Stimulated activated CD8-positive, alpha-beta memory T cell treated with anti-CD3 and anti-CD28 coated beads, Interleukin-4, amount 100 ng/mL, for 48 hours (primary cell): ENCODE results near the gene MBOAT2.
"Not testable (repeated sequence)": the region's sequence is repeated elsewhere in the genome, so short reads cannot be mapped to it uniquely, and the experiment has no call there.

ENCODE experiments used
- DNase-seq: peaks from one replicate; pipeline ENCODE4 v3.0.0-alpha.2; 2020

Gene MBOAT2

DNA sequence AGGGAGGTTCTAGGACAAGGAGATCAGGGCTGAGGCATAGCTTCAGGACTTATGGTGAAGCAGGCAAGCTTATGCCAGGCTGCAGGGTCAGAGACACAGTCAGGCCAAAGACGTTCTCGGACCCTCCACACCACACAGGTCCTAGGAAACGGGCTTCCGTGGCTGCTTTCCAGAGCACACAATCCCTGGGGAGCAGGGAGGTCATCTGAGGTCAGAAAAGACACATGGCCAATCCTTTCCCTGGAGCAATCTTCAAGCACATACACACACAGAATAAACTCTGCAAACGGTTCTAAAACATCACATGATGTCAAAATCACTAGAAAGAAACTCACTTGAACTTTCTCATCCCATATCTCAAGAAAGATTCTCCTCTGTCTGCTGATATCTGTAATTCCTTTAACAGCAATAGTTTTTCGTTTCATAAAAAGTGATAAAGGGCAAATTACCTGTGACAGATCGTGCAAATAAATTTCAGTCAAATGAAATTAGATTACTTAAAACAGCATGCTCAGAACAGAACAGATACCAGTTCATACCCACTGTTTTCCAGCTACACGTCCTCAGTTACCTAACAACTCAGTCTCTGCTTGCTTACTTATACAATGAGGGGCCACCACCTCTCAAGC is 63.9 kb downstream of the MBOAT2 start:
- DNase-seq = no peak

DNA sequence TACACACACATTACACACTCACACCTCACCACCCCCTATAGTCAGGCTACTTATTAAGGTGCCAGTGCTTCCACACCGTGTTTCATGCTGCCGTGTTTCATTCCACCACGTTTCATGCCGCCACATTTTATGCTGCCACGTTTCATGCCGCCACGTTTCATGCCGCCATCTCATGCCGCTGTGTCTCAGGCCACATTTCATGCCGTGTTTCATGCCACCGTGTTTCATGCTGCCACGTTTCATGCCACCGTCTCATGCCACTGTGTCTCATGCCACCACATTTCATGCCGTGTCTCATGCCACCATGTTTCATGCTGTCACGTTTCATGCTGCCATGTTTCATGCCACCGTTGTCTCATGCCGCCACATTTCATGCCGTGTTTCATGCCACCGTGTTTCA is 65.1 kb downstream of the MBOAT2 start:
- no peak for DNase-seq

DNA sequence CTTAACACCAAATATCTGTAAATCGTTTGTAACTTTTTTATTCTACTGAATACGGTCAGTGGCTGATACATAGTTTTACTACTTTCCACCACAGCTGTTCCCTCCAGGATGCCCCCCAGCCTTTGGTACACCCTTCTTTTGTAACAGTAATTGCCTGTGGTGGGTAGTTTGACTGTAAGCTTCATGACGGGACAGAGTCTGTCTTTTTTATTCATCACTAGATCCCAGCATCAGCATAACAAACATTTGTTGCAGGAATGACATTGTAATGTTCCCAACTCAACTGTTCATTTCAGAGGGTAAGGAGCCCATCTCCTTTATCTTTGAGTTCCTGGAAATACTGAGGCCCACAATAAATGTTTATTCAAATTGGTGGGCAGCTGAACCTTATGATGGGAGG is 67.5 kb downstream of the MBOAT2 start:
- no peak for DNase-seq

DNA sequence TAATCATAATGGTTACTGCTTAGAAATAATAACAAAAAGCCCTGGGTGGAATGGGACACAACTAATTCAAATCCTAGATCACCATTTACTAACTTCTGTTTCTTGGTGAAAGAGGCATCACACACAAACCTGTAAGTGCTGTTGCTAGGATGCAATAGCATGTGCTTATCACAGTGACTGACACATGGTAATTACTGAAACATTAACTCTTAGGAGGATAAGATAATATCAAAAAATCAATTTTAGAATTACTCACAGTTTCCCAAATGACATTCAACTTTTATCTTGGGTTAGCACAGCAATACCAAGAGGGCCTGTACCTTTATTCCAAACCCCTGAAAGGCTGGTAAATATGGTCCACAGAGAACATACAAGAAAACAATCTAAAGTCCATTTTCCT is 69.1 kb downstream of the MBOAT2 start:
- no peak for DNase-seq

DNA sequence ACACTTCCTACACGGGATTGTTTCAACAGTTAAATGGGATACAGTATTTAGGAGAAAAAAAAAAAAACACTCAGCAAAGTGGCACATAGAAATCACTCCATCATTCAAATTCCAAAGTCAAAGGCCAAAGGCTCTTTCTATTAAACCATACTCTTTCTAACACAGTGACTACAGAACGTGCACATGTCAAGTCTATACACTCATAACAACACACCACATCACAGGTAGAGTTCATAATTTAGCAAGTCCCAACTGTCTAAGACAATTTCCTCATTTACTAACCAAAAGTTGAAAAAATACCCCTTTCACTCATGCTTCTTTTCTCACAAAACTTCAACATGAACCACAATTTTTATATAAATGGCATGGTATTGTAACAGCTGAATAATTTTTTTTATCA is 70.8 kb downstream of the MBOAT2 start:
- DNase-seq = no peak

DNA sequence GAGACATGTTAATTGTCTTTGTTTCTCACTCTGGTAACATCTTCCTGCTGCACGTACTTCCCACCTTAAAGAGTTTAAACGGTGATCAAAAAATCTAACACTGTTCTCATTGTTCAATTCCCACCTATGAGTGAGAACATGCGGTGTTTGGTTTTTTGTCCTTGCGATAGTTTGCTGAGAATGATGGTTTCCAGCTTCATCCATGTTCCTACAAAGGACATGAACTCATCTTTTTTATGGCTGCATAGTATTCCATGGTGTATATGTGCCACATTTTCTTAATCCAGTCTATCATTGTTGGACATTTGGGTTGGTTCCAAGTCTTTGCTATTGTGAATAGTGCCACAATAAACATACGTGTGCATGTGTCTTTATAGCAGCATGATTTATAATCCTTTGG is 73.3 kb downstream of the MBOAT2 start:
- DNase-seq = not testable (repeated sequence)

DNA sequence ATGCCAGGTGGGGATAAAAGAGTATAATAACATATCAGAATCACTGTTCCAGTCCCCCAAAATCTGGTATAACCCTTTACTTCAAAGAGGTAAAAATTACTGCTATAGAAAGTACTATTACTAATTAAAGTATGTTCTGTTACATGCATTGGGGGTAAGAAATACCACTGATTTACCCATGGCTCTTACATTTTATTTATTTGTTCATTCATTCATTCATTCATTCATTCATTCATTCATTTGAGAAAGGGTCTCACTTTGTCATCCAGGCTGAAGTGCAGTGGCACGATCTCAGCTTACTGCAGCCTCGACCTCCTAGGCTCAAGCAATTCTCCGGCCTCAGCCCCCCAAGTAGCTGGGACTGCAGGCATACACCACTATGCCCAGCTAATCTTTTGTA is 74.4 kb downstream of the MBOAT2 start:
- no peak for DNase-seq

DNA sequence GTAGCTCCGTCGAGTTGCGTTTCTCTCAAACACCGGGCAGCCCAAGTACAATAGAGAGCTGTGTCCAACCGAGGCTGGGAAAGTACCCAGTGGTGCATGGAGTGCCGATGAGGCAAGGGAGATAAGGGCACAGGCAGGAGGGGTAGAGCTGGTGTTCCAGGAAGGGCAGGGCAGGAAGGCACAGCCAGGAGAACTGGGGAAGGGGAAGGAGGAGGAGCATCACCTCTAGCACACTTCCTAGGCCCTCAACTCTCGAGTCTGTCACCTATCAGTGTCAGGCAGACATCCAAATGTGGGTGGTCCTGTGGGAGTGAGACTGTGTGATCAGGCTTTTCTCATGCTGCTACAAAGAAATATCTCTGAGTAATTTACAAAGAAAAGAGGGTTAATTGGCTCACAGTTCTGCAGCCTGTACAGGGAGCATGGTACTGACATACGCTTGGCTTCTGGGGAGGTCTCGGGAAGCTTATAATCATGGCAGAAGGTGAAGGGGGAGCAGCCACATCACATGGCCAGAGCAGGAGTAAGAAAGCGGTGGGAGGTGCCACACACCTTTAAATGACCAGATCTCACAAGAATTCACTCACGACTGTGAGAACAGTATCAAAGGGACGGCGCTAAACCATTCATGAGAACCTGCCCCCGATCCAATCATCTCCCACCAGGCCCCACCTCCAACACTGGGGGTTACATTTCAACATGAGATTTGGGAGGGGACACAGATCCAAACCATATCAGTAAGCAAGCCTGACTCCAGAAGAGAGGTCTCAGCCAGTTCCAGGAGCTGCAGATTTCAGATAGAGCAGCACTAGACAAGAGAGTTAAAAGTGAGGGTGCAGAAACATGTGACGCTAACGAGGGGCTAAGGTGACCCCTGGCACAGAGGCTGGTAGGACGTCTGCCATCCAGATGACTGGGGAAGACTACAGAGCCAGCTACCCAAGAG is 75.7 kb downstream of the MBOAT2 start:
- no peak for DNase-seq

DNA sequence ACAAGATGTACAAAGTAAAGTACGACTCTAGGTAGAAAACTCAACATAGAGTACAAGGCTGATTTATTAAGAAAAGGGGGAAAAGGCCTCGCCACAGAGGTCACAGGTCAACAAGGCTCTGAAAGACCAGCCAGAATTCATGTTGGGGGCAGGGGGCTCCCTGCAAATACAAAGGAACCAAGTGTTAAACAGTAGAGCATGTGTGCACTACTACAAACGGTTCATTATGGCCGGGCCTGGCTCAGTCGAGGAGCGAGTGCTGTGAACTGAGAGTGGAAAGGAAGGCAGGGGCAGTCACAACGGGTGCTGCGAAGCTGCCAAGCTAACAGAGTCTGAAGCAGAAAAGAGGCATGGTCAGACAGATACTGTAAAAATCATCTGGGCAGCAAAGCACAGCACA is 77.1 kb downstream of the MBOAT2 start:
- no peak for DNase-seq

DNA sequence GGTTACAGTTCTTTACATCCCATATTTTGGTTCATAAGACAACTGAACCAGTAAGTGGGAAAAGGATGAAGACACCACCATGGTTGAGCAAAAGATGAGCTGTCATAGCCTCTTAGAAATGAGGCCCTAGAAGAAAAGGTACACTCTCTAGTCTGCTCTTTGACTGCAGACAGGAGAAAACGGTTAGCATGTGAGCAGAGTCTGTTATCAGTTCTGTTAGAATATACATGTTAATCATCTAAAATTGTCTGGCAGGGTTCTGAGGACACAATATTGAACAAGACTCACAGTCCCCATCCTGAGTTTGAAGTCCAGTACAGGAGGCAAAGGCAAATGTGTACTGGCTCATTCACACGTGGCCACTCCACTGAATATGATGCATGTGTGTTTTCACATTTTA is 78.1 kb downstream of the MBOAT2 start:
- DNase-seq = no peak

DNA sequence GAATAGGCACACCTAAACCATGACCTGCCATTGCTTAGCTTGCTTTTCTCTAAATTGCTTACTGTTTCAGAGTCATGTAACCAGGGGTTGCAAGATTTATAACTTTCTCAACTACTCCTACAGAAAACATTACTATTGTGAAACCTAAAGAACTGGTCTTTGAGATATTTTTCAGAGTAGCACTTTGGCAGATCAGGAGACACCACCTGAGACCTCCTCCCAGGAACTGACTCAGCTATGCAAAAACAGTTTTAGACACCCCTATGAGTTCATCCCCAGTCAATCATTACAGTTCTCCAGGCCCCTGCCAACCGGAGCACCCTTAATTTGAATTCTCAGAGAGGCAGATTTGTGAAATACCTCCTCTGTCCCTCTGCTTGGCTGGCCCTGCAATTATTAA is 80.3 kb downstream of the MBOAT2 start:
- no peak for DNase-seq

DNA sequence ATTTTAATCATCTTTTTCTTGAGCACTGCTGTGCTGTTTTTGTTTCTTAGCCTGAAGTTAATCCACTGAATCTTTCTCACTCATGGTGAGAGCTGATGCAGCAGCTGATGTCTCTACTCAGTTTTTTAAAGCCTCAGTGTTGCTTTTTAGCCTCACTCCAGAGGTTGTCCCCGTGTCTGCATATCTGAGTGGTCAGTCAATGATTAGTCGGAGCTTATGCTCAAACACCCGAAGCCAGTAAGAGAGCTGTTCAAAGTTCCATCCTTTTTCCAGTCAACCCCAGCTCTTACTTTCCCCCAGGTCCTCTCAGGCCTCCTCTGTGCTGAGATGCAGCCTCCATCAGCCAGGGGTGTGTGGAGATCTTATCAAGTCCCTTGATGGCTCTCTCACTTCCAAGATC is 81.1 kb downstream of the MBOAT2 start:
- DNase-seq = no peak

DNA sequence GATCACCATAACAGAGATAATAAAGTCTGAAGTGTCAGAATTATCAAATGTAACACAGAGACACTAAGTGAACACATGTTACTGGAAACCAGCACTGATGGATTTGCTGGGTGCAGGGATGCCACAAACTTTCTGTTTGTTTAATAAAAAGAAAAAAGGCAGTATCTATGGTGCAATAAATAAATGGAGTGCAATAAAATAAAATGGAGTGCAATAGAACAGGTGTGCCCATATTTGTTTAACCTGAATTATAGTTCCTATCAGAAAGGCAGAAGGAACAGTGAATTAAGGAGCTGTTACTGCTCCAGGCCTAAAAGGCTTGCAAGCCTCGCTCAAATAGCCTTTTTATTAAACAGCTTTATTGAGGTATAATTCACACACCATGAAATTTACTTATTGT is 85.1 kb downstream of the MBOAT2 start:
- DNase-seq = no peak

DNA sequence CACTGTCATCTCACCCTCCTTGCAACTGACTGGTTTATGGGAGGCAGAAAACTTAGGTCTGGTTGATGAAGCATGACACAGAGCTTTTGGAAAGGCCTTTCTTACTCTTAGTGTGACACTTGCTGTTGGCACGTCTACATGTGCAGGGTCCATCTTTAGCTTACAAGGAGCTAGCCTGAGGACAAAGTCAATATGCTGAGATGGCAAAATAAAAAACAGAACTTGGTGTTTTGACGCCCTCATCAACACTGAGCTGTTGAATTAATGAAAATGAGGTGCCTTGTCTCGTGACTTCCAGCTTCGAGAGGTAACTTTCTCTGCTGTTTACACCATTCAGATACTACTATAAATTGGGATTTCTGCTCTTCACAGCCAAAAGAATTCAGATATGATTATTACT is 87.5 kb downstream of the MBOAT2 start:
- no peak for DNase-seq

DNA sequence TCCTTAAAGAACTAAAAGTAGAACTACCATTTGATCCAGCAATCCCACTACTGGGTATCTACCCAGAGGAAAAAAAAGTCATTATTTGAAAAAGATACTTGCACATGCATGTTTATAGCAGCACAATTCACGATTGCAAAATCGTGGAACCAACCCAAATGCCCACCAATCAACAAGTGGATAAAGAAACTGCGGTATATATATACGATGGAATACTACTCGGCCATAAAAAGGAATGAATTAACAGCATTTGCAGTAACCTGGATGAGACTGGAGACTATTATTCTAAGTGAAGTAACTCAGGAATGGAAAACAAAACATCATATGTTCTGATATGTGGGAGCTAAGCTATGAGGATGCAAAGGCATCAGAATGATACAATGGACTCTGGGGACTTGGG is 89.7 kb downstream of the MBOAT2 start:
- not testable (repeated sequence) for DNase-seq

DNA sequence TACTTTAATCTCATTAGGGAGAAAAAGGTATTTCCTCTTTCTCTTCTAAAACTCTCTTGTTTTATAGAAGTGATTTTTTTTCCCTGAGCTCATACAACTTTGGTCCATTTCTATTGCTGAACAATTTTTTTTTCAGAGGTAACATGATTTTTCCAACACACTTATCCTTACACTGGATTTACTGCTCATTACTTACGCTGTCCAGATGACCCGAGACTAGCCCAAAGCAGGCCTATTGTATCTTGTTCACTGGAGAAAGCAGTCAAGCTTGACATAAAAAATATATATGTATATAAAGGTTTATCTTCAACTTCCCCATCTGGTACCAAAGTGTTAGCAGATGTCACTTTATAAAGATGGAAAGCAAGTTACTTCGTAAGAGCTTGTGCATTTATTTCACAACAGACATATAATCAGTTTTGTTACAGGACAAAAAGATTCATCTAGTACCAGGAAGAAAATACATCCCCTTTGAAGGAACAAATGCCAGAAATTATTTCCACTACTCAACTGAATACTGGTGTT is 95.7 kb downstream of the MBOAT2 start:
- DNase-seq = no peak

DNA sequence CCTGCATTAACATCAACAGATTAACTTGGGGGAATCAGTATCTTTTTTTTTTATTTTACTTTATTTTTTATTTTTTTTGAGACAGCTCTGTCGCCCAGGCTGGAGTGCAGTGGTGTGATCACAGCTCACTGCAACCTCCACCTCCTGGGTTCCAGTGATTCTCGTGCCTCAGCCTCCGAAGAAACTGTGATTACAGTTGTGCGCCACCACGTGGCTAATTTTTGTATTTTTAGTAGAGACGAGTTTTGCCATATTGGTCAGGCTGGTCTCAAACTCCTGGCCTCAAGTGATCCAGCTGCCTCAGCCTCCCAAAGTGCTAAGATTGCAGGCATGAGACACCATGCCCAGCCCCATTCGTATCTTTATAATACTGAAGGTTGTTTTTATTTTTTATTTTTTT is 99.6 kb downstream of the MBOAT2 start:
- not testable (repeated sequence) for DNase-seq

DNA sequence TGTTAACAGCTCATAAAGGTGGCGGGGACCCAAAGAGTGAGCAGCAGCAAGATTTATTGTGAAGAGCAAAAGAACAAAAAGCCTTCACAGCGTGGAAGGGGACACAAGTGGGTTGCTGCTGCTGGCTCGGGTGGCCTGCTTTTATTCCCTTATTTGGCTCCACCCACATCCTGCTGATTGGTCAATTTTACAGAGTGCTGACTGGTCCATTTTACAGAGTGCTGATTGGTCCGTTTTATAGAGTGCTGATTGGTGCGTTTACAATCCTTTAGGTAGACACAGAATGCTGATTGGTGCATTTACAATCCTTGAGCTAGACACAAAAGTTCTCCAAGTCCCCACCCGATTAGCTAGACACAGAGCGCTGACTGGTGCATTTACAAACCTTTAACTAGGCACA is 100.7 kb downstream of the MBOAT2 start:
- DNase-seq = not testable (repeated sequence)

DNA sequence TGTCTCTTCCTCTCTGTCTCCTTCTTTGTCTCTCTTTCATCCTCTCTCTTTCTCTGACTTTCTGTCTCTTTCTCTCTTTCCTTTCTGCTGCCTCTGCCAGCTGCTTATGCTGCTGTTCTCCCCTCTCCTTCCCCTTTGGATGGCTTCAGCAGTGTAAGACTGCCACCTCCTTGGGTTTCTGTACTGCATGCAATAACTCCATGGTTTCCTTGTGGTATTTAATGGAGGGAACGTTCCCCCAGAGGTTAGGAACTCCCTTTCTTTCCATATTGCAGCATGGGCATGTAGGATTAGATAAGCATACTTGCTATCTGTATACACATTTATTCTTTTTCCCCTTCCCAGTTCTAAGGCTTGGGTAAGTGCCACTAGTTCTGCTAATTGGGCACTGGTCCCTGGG is 106.3 kb downstream of the MBOAT2 start:
- DNase-seq = not testable (repeated sequence)

DNA sequence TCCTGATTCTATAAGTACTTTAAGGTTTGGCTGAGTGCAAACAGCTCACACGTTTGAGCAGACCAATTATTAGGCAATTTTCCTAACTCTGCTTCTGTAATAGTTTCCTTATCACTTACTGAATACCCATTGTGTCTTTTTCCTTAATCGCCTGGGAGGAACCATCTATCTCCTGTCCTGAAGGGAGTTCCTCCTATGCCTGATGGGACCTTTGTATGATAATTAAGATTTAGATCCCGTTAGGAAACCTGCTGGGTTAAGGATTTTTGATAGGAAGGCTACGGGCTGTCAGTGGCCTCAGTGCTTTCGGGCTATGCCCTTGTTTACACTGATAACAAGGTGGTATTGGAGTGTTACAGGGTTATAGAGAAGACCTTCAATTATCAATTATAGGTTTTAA is 106.8 kb downstream of the MBOAT2 start:
- DNase-seq = not testable (repeated sequence)

DNA sequence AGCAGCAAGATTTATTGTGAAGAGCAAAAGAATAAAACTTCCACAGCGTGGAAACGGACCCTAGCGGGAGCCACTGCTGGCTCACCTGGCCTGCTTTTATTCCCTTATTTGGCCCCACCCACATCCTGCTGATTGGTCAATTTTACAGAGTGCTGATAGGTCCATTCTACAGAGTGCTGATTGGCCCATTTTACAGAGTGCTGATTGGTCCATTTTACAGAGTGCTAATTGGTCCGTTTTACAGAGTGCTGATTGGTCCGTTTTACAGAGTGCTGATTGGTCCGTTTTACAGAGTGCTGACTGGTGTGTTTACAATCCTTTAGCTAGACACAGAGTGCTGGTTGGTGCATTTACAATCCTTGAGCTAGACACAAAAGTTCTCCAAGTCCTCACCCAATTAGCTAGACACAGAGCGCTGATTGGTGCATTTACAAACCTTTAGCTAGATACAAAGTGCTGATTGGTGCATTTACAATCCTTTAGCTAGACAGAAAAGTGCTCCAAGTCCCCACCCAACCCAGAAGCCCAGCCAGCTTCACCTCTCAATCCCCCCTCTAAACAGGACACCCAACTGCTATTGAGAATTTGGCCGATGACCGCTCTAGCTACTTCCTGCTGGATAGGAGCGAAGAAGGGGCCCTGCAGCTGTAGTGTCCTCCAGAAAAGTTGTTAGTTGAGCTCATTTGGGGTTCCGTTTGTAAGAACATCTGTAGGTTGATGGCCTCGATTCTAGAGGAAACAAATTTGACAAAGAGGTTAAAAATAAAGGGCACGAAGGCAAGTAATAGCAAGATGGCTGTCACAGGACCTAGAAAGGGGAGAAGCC is 108.2 kb downstream of the MBOAT2 start:
- not testable (repeated sequence) for DNase-seq

DNA sequence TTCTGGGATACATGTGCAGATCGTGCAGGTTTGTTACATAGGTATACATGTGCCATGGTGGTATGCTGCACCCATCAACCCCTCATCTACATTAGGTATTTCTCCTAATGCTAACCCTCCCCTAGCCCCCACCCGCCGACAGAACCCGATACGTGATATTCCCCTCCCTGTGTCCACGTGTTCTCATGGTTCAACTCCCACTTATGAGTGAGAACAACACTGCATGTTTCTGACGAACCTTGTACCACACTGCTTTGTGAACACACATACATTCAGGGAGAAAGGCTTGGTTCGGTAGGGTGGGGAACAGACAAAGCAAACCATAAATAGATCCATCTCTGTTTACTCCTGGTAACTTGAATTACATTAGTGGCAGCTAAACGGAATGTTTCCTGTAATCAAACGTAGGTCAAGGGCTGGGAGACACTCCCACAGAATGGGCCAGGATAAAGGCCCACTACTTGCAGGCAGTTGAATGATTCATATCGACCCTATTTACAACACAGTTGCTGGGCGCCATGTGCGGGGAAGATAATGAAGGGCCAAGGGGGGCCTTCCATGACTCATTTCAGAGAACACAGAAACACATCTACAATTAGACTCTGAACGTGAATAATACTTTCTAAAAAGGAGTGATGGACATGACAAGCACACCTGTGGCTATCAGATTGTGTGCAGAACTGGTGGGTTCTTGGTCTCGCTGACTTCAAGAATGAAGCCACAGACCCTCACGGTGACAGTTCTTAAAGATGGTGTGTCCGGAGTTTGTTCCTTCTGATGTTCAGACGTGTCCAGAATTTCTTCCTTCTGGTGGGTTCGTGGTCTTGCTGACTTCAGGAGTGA is 109.3 kb downstream of the MBOAT2 start:
- no peak for DNase-seq
